ENCODE measurements around the gene ARHGAP5.

The ARHGAP5 gene

GRCh38 chr14:32078023-32078857 lies 1.1 kb downstream of the ARHGAP5 start:
- peak; percentile 38 for DNase-seq

- DNase-seq = peak; percentile 19
Observed at GRCh38 chr14:32078858-32079216, 1.7 kb downstream of the ARHGAP5 start.

- DNase-seq = no peak
Observed at GRCh38 chr14:32079264-32079663, 2.2 kb downstream of the ARHGAP5 start.

- no peak for DNase-seq
Observed at GRCh38 chr14:32080001-32080510, 3.0 kb downstream of the ARHGAP5 start.

DNA sequence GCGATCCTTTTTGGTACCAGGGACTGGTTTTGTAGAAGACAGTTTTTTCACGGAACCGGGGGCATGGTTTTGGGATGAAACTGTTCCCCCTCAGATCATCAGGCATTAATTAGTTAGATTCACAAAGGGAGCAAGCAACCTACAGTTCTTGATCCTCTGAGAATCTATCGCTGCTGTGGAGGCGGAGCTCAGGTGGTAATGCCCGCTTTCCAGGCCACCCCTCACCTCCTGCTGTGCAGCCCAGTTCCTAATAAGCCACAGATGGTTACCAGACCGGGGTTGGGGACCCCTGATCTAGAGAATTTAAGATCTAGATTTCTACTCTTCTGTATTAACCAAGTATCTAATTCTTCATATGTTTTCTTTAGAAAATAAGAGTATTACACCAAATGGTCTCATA lies 4.8 kb downstream of the ARHGAP5 start:
- DNase-seq = no peak

DNA sequence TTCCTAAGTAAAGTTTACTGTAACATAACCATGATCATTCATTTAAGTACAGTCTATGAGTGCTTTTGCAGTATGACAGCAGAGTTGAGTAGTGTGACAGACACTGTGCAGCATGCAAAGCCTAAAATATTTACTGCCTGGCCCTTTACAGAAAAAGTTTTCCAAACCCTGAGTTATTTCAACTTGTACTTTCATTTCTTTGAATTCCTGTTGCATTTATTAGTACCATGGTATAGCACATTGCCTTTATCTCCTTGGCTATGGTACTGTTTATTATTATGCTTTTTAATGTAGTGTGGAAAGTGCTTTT lies 6.2 kb downstream of the ARHGAP5 start:
- DNase-seq = no peak

GRCh38 chr14:32083789-32084188 lies 6.7 kb downstream of the ARHGAP5 start:
- no peak for DNase-seq

DNA sequence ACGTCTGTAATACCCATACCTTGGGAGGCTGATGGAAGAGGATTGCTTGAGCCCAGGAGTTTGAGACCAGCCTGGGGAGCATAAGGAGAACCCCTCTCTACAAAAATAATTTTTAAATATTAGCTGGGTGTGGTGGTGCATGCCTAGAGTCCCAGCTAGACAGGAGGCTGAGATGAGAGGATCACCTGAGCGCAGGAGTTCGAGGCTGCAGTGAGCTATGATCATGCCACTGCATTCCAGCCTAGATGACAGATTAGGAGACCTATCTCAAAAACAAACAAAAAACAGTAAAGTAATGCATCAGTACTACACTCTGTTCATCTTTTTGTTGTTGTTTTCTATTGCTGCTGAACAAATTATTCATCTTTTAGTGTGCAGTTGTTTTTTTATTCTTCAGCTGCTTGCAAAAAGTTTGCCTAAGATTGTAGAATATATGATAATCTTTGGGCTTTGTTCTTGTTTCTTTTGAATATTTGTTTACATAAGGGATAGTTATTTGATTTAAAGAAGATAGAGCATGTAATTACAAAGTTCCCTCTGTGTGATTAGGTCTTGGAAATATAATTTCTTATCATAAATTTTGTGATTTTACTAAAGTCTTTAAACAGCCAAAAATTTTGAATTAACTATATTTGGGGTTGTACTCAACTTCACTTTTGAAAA lies 8.2 kb downstream of the ARHGAP5 start:
- DNase-seq = no peak

- no peak for DNase-seq
Observed at GRCh38 chr14:32085845-32086383, 8.8 kb downstream of the ARHGAP5 start.

GRCh38 chr14:32087173-32087861 lies 10.2 kb downstream of the ARHGAP5 start:
- DNase-seq = no peak

DNA sequence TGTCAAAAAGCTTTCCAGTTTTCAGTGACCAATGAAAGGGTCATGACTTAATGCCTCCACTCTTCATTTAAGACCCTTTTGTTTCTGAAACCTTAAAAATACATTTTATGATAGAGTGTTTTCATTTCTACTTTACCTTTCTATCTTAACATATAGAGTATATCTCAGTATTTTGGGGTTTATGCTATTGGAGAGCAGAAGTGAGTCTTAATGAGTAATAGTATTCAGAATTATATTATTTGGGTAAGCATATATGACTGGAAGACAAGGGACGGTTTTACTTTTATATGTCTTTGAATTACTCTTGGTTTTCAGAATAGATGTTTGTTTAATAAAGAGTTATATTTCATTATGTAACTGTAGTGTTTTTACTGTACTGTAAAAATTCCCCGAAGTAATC lies 10.8 kb downstream of the ARHGAP5 start:
- no peak for DNase-seq

- no peak for DNase-seq
Observed at GRCh38 chr14:32090686-32091085, 13.6 kb downstream of the ARHGAP5 start.

DNA sequence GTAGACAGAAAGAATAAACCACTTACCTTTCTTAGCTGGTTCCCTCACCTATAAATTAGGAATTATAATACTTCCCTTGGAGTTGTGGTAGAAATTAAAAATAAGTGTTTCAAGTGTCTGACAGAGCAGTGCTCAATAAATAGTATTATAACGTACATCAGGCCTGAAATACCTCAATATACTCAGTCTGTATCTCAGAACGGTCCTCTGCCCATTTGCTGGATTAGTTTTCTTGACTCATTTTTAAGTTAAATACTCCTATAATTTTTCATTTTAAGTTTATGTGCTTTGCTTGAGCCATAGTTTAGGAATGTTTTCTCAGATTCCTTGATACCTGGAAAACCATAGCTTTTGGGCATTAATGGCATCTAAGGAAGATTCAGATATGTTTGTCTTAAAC lies 22.4 kb downstream of the ARHGAP5 start:
- DNase-seq = no peak

- no peak for DNase-seq
Observed at GRCh38 chr14:32100175-32100574, 23.1 kb downstream of the ARHGAP5 start.

- DNase-seq = peak; percentile 39
Observed at GRCh38 chr14:32102152-32102787, 25.2 kb downstream of the ARHGAP5 start.

DNA sequence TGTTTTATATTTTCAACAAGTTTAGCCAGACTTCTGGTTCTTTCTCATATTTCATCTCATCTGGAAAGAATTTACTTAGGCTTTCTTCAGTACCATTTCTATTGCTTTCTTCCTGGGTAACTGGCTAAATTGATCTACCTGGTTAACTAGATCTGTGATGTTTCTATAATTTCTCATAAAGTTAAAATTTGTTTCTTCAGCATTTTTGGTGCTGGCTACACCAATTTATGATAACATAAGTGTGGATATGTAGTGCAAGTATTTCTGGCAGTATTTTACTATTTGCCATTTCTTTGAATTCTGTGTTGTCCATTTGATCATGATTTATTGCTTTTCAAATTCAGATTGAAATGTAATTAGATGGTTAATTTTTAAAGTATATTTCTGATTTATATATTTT lies 25.9 kb downstream of the ARHGAP5 start:
- no peak for DNase-seq

DNA sequence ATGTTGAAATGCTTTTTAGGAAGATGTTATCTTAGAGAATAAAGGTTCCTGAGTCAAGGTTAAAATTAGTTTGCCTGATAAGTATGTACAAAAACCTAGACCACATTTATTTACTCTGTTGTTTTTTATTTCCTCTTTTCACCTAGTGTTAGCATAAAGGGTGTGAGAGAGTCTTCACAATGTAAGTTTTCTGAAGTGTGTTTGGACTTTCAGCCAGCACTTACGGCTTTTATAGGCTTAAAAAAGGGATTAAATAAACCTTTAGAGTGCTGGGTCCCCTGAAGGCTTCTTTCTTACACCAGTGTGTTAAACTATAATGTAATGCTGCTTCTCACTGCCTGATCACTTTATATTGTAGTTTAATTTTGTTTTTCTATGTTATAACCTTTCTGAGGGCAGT lies 27.2 kb downstream of the ARHGAP5 start:
- DNase-seq = no peak

DNA sequence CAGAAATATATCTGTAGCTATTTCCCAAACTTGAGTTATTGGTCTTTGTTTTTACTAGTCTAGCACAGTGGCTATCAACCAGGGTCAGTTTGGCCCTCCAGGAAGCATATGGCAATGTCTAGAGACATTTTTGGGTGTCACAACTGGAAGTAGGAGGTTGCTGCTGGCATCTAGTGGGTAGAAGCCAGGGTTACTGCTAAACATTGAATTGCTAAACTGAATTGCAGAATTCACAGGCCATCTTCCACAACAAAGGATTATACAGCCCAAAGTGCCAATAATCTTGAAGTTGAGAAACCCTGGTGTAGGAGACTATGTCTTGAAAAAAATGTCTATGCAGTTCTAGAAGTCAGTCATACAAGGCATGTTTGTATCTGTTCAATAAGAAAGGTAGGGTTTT lies 27.7 kb downstream of the ARHGAP5 start:
- DNase-seq = peak; percentile 2

GRCh38 chr14:32109676-32110547 lies 32.8 kb downstream of the ARHGAP5 start:
- DNase-seq = no peak

DNA sequence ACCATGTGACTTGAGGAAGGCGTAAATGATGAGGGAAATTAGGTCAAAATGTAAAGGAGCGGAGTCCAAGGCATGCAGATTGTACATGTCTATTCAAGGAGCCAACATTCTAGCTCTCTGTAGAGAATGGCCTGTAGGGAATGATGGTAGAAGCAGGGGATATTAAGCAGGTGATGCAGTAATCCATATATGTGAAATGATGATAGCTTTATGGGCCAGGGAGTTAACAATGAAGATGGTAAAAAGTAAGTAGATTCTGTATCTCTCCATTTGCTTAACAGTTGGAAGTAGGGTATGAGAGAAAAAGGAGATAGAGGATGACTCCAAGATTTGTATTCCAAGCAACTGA lies 33.4 kb downstream of the ARHGAP5 start:
- no peak for DNase-seq

GRCh38 chr14:32121536-32121935 lies 44.4 kb downstream of the ARHGAP5 start:
- DNase-seq = no peak

- no peak for DNase-seq
Observed at GRCh38 chr14:32121948-32122347, 44.8 kb downstream of the ARHGAP5 start.
